Bladder microvascular endothelial cell (primary cell): ENCODE data around the gene MUC21. TPM values are rescaled to one million over a fixed set of nuclear protein-coding genes. Genes with fewer than 3 reads are reported as not detected.

Experiments used
- total RNA-seq: library from RNA; depleted of rRNA; stranded (reverse); fragments of >200 nt; gene quantifications from 2 replicates; pipeline ENCODE4 v1.2.3, GENCODE V29; 2014

Gene MUC21
- not detected in 2 replicates for total RNA-seq

GRCh38 chr6:30983439-30983838, at the start of gene MUC21:
TSS of gene MUC21 (plus strand) at chr6:30983718. CDS start at chr6:30983959, 241 bp downstream.

GRCh38 chr6:30940361-30940986, 43.0 kb upstream of the MUC21 start, which contains the start of gene MUCL3:
TSS of gene MUCL3 (plus strand) at chr6:30940973. CDS start at chr6:30941000, 27 bp downstream.

GRCh38 chr6:31010393-31011060, 27.0 kb downstream of the MUC21 start, which contains the start of gene MUC22:
TSS of gene MUC22 (plus strand) at chr6:31010474. CDS start at chr6:31010707, 233 bp downstream.

Other genes starting within 250 kb of the MUC21 start
- 82.2 and 94.0 TPM in 2 replicates for gene FLOT1, start 241.0 kb upstream of the MUC21 start, total RNA-seq
- gene IER3, start 239.2 kb upstream of the MUC21 start, total RNA-seq = 63.0 and 94.9 TPM in 2 replicates
- gene DDR1, start 99.2 kb upstream of the MUC21 start, total RNA-seq = 2.6 and 18.4 TPM in 2 replicates
- 7.6 and 21.7 TPM in 2 replicates for gene GTF2H4, start 75.5 kb upstream of the MUC21 start, total RNA-seq
- gene VARS2, start 69.5 kb upstream of the MUC21 start, total RNA-seq = 11.8 and 23.8 TPM in 2 replicates
- 0.16 TPM in 1 of 2 replicates, not detected in the other for gene SFTA2, start 51.5 kb upstream of the MUC21 start, total RNA-seq
- not detected in 2 replicates for gene MUCL3, start 42.7 kb upstream of the MUC21 start, total RNA-seq
- gene MUC22, start 26.8 kb downstream of the MUC21 start, total RNA-seq = not detected in 2 replicates
- not detected in 2 replicates for gene C6orf15, start 128.9 kb downstream of the MUC21 start, total RNA-seq
- 5.7 and 8.1 TPM in 2 replicates for gene PSORS1C1, start 131.1 kb downstream of the MUC21 start, total RNA-seq
- gene CDSN, start 136.7 kb downstream of the MUC21 start, total RNA-seq = 0.06 TPM in 1 of 2 replicates, not detected in the other
- gene PSORS1C2, start 155.3 kb downstream of the MUC21 start, total RNA-seq = not detected in 2 replicates
- gene CCHCR1, start 174.1 kb downstream of the MUC21 start, total RNA-seq = 15.7 and 16.2 TPM in 2 replicates
- gene TCF19, start 174.9 kb downstream of the MUC21 start, total RNA-seq = 16.6 and 30.6 TPM in 2 replicates
- gene POU5F1, start 187.0 kb downstream of the MUC21 start, total RNA-seq = 0.19 and 0.32 TPM in 2 replicates